Central memory CD8-positive, alpha-beta T cell (primary cell): ENCODE measurements around the gene PPP3CA.

Experiments used
- ATAC-seq: fragments of 150-1000 bp; cut with Tn5 transposase; replicated peaks from 2 replicates; pipeline ENCODE4 v1.10.0; 2022; ENCODE audit warnings: mild to moderate bottlenecking, moderate FRiP score, moderate number of reproducible peaks; ENCODE audit not compliant: poor library complexity, severe bottlenecking; ENCODE audit errors: extremely low read depth
- DNase-seq, 2 donors: peaks; one replicate each; pipeline ENCODE4 v3.0.0; 2021; ENCODE audit warnings: low spot score in 2 of 2
- H3K27ac Mint-ChIP-seq: one replicate; pipeline ENCODE4 v1.8.0; 2022; ENCODE audit warnings: low read depth, mild to moderate bottlenecking, moderate library complexity, mixed read lengths
- H3K27me3 Mint-ChIP-seq: one replicate; pipeline ENCODE4 v1.8.0; 2022; ENCODE audit warnings: mixed read lengths
- H3K36me3 Mint-ChIP-seq: one replicate; pipeline ENCODE4 v1.8.0; 2022; ENCODE audit warnings: mild to moderate bottlenecking, moderate library complexity, mixed read lengths; ENCODE audit not compliant: insufficient read depth
- H3K4me1 Mint-ChIP-seq: one replicate; pipeline ENCODE4 v1.8.0; 2022; ENCODE audit warnings: mixed read lengths
- H3K4me3 Mint-ChIP-seq: one replicate; pipeline ENCODE4 v1.8.0; 2022; ENCODE audit warnings: mild to moderate bottlenecking, moderate library complexity, mixed read lengths
- H3K9me3 Mint-ChIP-seq: one replicate; pipeline ENCODE4 v1.8.0; 2022; ENCODE audit warnings: mixed read lengths

The PPP3CA gene

DNA sequence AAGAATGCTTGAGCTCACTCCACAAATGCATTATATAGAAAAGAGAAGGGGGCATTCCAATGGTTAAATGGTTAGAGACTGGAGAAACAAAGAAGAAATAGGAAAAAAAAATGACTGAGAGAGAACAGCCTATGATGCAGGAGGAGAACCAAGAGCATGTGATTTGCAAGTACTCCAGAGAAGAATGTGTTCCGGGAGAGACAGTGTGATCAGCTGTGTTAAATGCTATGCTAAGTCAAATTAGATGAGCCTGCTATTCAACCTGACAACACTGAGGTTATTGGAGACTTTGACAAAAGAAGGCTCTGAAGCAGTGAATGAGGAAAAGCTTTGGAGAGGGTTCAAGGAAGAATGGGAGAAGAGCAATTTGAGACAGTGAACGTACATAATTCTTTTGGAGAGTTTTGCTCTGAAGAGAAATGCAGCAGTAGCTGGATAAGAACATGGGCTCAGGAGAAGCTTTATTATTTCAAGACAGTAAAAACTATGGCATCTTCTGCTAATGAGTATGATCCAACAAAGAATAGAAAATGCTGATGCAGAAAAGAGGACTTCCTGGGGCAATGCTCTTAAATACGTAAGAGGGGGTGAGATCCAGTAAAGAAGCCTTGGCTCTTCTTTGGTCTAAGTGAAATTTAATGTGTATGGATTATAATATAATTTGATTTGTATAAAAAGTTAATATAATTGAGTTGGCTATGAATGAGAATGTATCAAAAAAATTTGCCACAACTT is 66.3 kb downstream of the PPP3CA start:
- no peaks in the 10 kb centered on the region for H3K9me3 Mint-ChIP-seq
- peaks cover 87% of the 10 kb centered on the region for H3K4me1 Mint-ChIP-seq
- no peaks in the 10 kb centered on the region for H3K27me3 Mint-ChIP-seq
- ATAC-seq, result no peak
- no peak for DNase-seq
- H3K36me3 Mint-ChIP-seq, result peaks cover 1% of the 10 kb centered on the region
- H3K27ac Mint-ChIP-seq, result no peak overlapping the region
- no peak overlapping the region for H3K4me3 Mint-ChIP-seq

GRCh38 chr4:101279377-101279871 is 67.9 kb downstream of the PPP3CA start:
- no peak overlapping the region for H3K4me3 Mint-ChIP-seq
- no peak for ATAC-seq
- H3K27ac Mint-ChIP-seq, result peak overlapping the region; percentile 52
- no peak for DNase-seq
- H3K4me1 Mint-ChIP-seq, result peaks cover 84% of the 10 kb centered on the region
- peaks cover 3% of the 10 kb centered on the region for H3K36me3 Mint-ChIP-seq
- no peaks in the 10 kb centered on the region for H3K27me3 Mint-ChIP-seq
- H3K9me3 Mint-ChIP-seq, result no peaks in the 10 kb centered on the region

- no peaks in the 10 kb centered on the region for H3K9me3 Mint-ChIP-seq
- DNase-seq (no peak), ATAC-seq (no peak)
- H3K27ac Mint-ChIP-seq, result no peak overlapping the region
- no peak overlapping the region for H3K4me3 Mint-ChIP-seq
- H3K36me3 Mint-ChIP-seq, result peaks cover 3% of the 10 kb centered on the region
- H3K4me1 Mint-ChIP-seq, result peaks cover 68% of the 10 kb centered on the region
- H3K27me3 Mint-ChIP-seq, result no peaks in the 10 kb centered on the region
Observed at GRCh38 chr4:101277671-101278070, 69.7 kb downstream of the PPP3CA start.

GRCh38 chr4:101276661-101277060 is 70.7 kb downstream of the PPP3CA start:
- H3K36me3 Mint-ChIP-seq, result peaks cover 3% of the 10 kb centered on the region
- peaks cover 69% of the 10 kb centered on the region for H3K4me1 Mint-ChIP-seq

DNA sequence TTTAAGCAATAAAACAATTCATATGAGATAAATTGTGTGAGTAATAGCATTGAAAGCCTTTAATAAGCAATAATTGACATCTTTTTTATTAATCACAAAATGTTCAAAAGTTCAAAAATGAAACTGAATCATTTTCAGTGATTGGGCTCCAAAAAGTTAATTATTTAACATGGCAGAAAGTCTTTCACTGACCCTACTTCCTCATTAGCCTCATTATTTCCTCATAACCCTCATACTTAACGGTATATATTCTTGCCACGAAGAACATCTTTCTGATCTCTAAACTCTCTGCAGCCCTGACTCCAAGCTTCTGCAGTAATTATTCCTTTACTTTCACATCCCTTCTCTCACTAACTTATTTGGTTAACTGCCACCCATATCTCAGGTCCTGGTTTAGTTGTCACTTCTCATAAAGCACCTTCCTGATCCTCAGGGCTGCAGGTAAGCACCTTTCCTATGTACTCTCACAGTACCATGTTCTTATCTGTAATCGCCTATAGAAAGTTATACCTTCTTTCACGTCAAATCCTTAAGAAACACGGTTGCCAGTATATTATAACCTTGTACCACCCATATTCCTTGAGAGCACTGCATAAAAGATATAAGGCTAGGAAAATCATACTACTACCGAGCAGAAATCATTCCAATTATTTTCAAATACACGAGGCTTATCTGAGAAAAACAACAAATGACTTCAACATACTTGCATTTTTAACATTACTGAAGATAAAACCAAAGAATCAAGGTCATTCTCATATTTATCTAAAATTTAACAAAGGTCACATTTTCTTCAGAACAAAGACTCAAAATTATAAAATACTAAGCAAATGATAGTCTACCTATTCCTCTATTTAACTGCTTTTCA is 72.2 kb downstream of the PPP3CA start:
- no peak overlapping the region for H3K27ac Mint-ChIP-seq
- no peak for DNase-seq
- peaks cover 3% of the 10 kb centered on the region for H3K36me3 Mint-ChIP-seq
- ATAC-seq, result no peak
- H3K9me3 Mint-ChIP-seq, result no peaks in the 10 kb centered on the region
- peaks cover 67% of the 10 kb centered on the region for H3K4me1 Mint-ChIP-seq
- no peak overlapping the region for H3K4me3 Mint-ChIP-seq
- H3K27me3 Mint-ChIP-seq, result no peaks in the 10 kb centered on the region

More at GRCh38 chr4:101276661-101277060, 70.7 kb downstream of the PPP3CA start:
- Mint-ChIP-seq H3K4me3 (no peak overlapping the region), H3K27ac (no peak overlapping the region), H3K9me3 (no peaks in the 10 kb centered on the region), H3K27me3 (no peaks in the 10 kb centered on the region)
- ATAC-seq, result no peak
- DNase-seq, result no peak

DNA sequence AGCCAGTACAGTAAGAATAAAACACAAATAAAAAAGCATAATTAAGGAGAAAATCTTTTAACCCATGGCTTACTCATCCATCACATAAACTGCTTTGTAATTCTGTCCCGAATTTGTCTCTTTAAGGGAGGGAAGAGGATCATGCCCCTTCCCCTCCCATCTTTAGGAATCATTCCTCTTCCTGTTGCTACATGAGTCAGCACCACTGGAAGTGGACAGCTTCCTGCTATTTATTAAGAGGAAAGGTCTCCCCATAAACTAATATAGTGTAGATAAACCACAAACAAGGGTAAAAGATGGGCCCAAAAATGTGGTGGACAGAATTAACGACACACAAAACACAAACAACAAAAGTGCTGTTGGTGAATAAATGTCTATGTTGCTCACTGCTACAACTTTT is 75.8 kb downstream of the PPP3CA start:
- peaks cover 2% of the 10 kb centered on the region for H3K36me3 Mint-ChIP-seq
- no peak overlapping the region for H3K27ac Mint-ChIP-seq
- H3K9me3 Mint-ChIP-seq, result no peaks in the 10 kb centered on the region
- no peak for ATAC-seq
- H3K4me1 Mint-ChIP-seq, result peaks cover 65% of the 10 kb centered on the region
- no peak for DNase-seq
- H3K27me3 Mint-ChIP-seq, result no peaks in the 10 kb centered on the region
- no peak overlapping the region for H3K4me3 Mint-ChIP-seq

DNA sequence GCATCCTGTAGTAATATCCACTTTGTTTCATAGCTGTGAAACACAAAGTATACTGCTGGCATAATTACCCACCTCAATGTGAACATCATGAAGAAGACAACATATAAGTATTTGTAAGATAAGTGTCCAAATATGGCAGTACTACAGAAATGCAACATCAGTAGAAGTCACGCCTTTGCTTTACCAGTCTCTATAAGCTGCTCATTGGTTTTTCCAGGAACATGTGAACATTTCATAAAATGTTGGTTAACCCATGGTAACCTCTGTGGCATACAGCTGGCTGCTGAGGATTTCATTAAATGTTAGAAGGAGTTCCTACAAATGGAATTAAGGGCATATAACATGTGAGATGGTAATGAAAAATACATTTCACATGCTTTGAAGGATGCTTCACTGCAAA is 77.6 kb downstream of the PPP3CA start:
- peaks cover 58% of the 10 kb centered on the region for H3K4me1 Mint-ChIP-seq
- H3K27me3 Mint-ChIP-seq, result no peaks in the 10 kb centered on the region
- no peaks in the 10 kb centered on the region for H3K9me3 Mint-ChIP-seq
- H3K36me3 Mint-ChIP-seq, result no peaks in the 10 kb centered on the region
- DNase-seq (no peak), ATAC-seq (no peak)
- no peak overlapping the region for H3K27ac Mint-ChIP-seq
- H3K4me3 Mint-ChIP-seq, result no peak overlapping the region

- H3K27me3 Mint-ChIP-seq, result no peaks in the 10 kb centered on the region
- DNase-seq (no peak), ATAC-seq (no peak)
- H3K4me3 Mint-ChIP-seq, result no peak overlapping the region
- H3K36me3 Mint-ChIP-seq, result no peaks in the 10 kb centered on the region
- H3K27ac Mint-ChIP-seq, result no peak overlapping the region
- no peaks in the 10 kb centered on the region for H3K9me3 Mint-ChIP-seq
- H3K4me1 Mint-ChIP-seq, result peaks cover 55% of the 10 kb centered on the region
Observed at GRCh38 chr4:101265816-101266172, 81.5 kb downstream of the PPP3CA start.

GRCh38 chr4:101264993-101265815 is 82.1 kb downstream of the PPP3CA start:
- Mint-ChIP-seq H3K27me3 (no peaks in the 10 kb centered on the region), H3K9me3 (no peaks in the 10 kb centered on the region), H3K4me3 (no peak overlapping the region), H3K27ac (no peak overlapping the region), H3K4me1 (peaks cover 60% of the 10 kb centered on the region), H3K36me3 (no peaks in the 10 kb centered on the region)
- DNase-seq, result no peak
- no peak for ATAC-seq

GRCh38 chr4:101264512-101264911 is 82.8 kb downstream of the PPP3CA start:
- no peaks in the 10 kb centered on the region for H3K9me3 Mint-ChIP-seq
- DNase-seq (no peak), ATAC-seq (no peak)
- H3K4me3 Mint-ChIP-seq, result no peak overlapping the region
- no peak overlapping the region for H3K27ac Mint-ChIP-seq
- peaks cover 65% of the 10 kb centered on the region for H3K4me1 Mint-ChIP-seq
- no peaks in the 10 kb centered on the region for H3K36me3 Mint-ChIP-seq
- no peaks in the 10 kb centered on the region for H3K27me3 Mint-ChIP-seq

DNA sequence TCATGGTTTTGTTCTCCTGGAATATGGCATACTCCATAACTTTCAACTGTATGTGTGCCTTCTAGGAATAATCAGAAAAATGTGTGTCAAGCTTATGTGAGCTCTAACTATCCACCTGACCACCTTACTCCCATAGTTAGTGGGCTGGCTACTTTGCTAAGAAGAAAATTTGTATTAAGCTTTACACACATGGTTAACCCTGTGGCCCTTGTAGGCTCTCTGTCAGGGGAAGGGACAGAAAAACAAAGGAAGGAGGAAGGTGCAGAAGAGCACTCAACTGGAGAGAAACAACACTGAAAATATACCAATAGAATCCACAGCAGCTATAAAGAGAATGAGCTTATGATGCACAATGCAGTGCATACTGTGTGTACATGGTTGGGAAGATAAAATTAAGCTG is 84.6 kb downstream of the PPP3CA start:
- ATAC-seq, result no peak
- Mint-ChIP-seq H3K27me3 (no peaks in the 10 kb centered on the region), H3K36me3 (no peaks in the 10 kb centered on the region), H3K4me1 (peaks cover 64% of the 10 kb centered on the region), H3K27ac (no peak overlapping the region), H3K9me3 (no peaks in the 10 kb centered on the region), H3K4me3 (no peak overlapping the region)
- no peak for DNase-seq

DNA sequence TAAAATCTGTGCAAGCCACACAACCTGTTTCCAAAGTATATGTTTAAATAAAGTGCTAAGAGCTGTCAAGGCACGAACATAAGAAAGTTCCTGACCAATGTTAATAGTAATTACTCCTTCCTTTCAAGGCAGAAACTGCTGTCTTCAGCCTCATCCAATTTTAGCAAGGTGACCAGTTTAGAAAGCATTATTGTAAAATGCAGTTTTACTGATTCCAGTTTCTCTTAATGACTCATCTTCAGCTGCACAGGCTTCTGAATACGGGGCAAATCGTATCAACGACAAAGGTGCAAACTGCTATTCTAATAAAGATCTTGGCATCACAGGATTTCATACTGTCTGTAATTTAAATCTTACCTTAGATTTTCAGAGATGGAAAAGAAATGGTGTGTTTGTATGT is 87.5 kb downstream of the PPP3CA start:
- peak overlapping the region; percentile 36 for H3K27ac Mint-ChIP-seq
- peaks cover 65% of the 10 kb centered on the region for H3K4me1 Mint-ChIP-seq
- ATAC-seq (no peak), DNase-seq (no peak)
- H3K36me3 Mint-ChIP-seq, result no peaks in the 10 kb centered on the region
- no peaks in the 10 kb centered on the region for H3K27me3 Mint-ChIP-seq
- H3K4me3 Mint-ChIP-seq, result no peak overlapping the region
- H3K9me3 Mint-ChIP-seq, result no peaks in the 10 kb centered on the region
